Measurements from ENCODE around the gene FAM184B. TPM values are rescaled to one million over a fixed set of nuclear protein-coding genes. Genes with fewer than 3 reads are reported as not detected.

Gene FAM184B
- total RNA-seq, 1 experiment from 2014 or later = 0.47 TPM

DNA sequence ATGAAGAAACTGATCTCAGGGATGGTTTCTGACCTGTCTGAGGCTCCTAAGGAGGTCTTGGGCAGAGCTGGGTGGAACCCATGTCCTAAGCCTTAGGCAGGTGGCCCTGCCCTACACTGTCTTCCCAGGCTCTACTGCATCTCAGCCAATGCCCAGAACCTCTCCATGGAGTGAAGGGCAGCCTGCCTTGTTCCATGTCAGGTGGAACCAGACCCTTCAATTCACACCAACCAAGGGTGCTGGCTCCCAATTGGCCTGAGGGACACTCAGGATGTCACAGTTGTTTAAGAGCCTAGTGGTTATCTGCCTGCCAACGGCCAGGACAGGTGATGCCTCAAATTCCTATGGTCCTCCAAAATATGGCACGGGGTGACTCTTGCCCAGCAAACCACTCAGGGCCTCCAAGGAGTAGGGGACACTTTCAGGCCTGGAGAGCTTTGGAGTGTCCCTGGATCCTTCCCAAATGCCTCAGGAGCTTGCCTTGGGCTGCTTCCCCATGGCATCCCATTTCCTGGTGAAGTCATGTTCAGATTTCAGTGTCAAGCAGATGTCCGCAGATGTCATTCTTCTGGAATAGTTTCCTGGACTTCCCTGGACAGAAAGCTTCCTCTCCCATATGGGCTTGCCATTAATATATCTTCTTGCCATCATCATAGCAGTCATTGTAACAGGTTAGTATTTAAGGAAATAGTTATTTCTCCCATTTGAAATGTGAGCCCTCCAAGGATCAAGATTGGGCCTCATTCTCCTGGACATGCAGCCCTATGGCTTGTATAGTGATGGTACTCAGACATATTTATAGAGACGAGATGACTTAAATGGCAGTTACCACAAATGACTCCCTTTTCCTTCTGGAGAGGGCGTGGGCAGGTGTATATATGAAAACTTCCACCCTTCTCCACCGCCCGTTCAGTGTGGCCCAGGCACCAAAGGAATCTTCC lies 99.9 kb downstream of the FAM184B start:
- ATAC-seq = no peak
- no peak for DNase-seq
- TF ChIP-seq EZH2 (IDR thresholded peaks at IDR 0.05; ENCODE audit: low read length, unreplicated experiment) (no peak), EZH2phosphoT487 (IDR thresholded peaks at IDR 0.05; ENCODE audit: borderline replicate concordance, low read length) (no peak)
- TF ChIP-seq, protein P1, sequence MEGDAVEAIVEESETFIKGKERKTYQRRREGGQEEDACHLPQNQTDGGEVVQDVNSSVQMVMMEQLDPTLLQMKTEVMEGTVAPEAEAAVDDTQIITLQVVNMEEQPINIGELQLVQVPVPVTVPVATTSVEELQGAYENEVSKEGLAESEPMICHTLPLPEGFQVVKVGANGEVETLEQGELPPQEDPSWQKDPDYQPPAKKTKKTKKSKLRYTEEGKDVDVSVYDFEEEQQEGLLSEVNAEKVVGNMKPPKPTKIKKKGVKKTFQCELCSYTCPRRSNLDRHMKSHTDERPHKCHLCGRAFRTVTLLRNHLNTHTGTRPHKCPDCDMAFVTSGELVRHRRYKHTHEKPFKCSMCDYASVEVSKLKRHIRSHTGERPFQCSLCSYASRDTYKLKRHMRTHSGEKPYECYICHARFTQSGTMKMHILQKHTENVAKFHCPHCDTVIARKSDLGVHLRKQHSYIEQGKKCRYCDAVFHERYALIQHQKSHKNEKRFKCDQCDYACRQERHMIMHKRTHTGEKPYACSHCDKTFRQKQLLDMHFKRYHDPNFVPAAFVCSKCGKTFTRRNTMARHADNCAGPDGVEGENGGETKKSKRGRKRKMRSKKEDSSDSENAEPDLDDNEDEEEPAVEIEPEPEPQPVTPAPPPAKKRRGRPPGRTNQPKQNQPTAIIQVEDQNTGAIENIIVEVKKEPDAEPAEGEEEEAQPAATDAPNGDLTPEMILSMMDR (conservative IDR thresholded peaks at IDR 0.05; ENCODE audit: low read depth, low read length) = no peak
- no peaks in the 10 kb centered on the region for H3F3A ChIP-seq (ENCODE audit: low read length, unreplicated experiment)
- no peaks in the 10 kb centered on the region for H3K27me3 ChIP-seq (ENCODE audit: low read length)
- no peaks in the 10 kb centered on the region for H3K9me3 ChIP-seq (ENCODE audit: low read length)
- no peaks in the 10 kb centered on the region for H3K36me3 ChIP-seq (ENCODE audit: low read depth, low read length)
- H3K27ac ChIP-seq (ENCODE audit: low read length) = no peak overlapping the region
- ChIA-PET CTCF (no interaction called here), POLR2A (ENCODE audit: unreplicated experiment) (no interaction called here)
- no peaks in the 10 kb centered on the region for H3K4me1 ChIP-seq (ENCODE audit: insufficient read depth, low read length)
- H2AFZ ChIP-seq (ENCODE audit: low read length) = no peak overlapping the region
- no peaks in the 10 kb centered on the region for H3K79me2 ChIP-seq (ENCODE audit: low read length)
- BruUV-seq (replicated peaks) = no TSS peak
- no peak overlapping the region for H3K4me2 ChIP-seq (ENCODE audit: low read length)
- no peak overlapping the region for H3K9ac ChIP-seq (ENCODE audit: low read length)
- no peak overlapping the region for H3K4me3 ChIP-seq (ENCODE audit: low read length)
- intact Hi-C loops (cut with micrococcal nuclease) = no loop called here
- H4K20me1 ChIP-seq (ENCODE audit: low read length) = no peaks in the 10 kb centered on the region
- no peaks in the 10 kb centered on the region for H3K9me2 ChIP-seq (replicated peaks; ENCODE audit: low read length)

DNA sequence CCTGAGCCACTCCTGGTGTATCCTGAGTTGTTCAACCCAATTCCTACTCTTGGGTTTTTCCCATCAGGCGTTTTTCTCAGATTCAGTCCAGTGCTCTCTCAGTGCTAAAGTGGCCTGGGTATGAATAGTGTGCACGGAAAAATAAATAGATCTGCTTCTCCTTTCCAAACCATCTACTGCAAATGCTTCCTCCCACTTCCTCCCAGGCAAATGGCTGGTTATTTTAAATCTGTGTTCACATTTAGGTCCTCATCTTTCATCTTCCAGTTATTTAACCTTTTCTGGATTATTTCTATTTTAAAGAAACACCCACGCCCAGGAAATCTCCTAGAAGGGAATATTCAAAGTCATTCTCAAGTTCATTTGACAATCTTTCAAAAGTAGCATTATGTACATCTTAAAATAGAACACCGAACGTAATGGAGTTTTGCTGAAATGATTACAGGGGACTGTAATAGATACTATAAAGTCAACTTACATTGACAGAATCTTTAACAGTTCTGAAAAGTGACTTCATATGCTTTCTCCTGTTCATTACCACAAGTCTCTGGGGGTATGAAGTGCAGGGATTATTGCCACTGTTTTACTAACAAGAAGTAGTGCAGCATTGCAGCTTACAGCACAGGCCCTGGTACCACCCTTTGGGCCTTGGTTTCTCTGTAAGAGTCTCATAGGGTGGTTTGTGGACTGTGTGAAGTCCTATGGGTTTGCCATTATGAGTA lies 100.7 kb downstream of the FAM184B start:
- intact Hi-C loops (cut with micrococcal nuclease) = no loop called here
- ATAC-seq (no peak), DNase-seq (no peak)
- H3K4me2 ChIP-seq (ENCODE audit: low read length) = no peak overlapping the region
- no peak overlapping the region for H3K27ac ChIP-seq (ENCODE audit: low read length)
- ChIA-PET POLR2A (ENCODE audit: unreplicated experiment) (no interaction called here), CTCF (no interaction called here)
- no peaks in the 10 kb centered on the region for H3K9me3 ChIP-seq (ENCODE audit: low read length)
- H3K9me2 ChIP-seq (replicated peaks; ENCODE audit: low read length) = no peaks in the 10 kb centered on the region
- no peaks in the 10 kb centered on the region for H3F3A ChIP-seq (ENCODE audit: low read length, unreplicated experiment)
- H2AFZ ChIP-seq (ENCODE audit: low read length) = no peak overlapping the region
- no peak overlapping the region for H3K9ac ChIP-seq (ENCODE audit: low read length)
- no peaks in the 10 kb centered on the region for H3K27me3 ChIP-seq (ENCODE audit: low read length)
- no peaks in the 10 kb centered on the region for H4K20me1 ChIP-seq (ENCODE audit: low read length)
- no peaks in the 10 kb centered on the region for H3K4me1 ChIP-seq (ENCODE audit: insufficient read depth, low read length)
- TF ChIP-seq EZH2phosphoT487 (IDR thresholded peaks at IDR 0.05; ENCODE audit: borderline replicate concordance, low read length) = no peak
- TF ChIP-seq EZH2 (IDR thresholded peaks at IDR 0.05; ENCODE audit: low read length, unreplicated experiment) = no peak
- TF ChIP-seq, protein P1 (conservative IDR thresholded peaks at IDR 0.05; ENCODE audit: low read depth, low read length) = no peak
- no peaks in the 10 kb centered on the region for H3K36me3 ChIP-seq (ENCODE audit: low read depth, low read length)
- BruUV-seq (replicated peaks) = no TSS peak
- no peaks in the 10 kb centered on the region for H3K79me2 ChIP-seq (ENCODE audit: low read length)
- no peak overlapping the region for H3K4me3 ChIP-seq (ENCODE audit: low read length)
